Heart left ventricle (tissue), 13 donors: ENCODE measurements around the gene NSMF.

Experiments used
- CTCF ChIP-seq, 12 donors: fragments of 200-600 bp; sonication (generic) in 4 of 12; IDR thresholded peaks; one replicate each; pipeline versions ENCODE4 v1.5.0 to v1.8.0; 2018 to 2022; ENCODE audit warnings: antibody characterized with exemption in 12 of 12, mild to moderate bottlenecking in 5 of 12
- POLR2A ChIP-seq, 2 donors: fragments of 450-650 bp; IDR thresholded peaks; one replicate each; pipeline ENCODE4 v1.6.1; 2017; ENCODE audit warnings: antibody characterized with exemption in 2 of 2, mild to moderate bottlenecking in 2 of 2, moderate library complexity in 2 of 2
- donor health status: ischemic (EF 13 %, LVEDD 7.1; RV severe dilation, severe dysfunction).
- donor health status: DM: no; HTN: yes; CAD: no.
- donor health status: DM: no; HTN: no; CAD: no.
- donor health status: ischemic (EF 25% LVEDD 6.9; RV normal size, moderate dysfunction).
- donor health status: ischemic (EF 25% LVEDD 5.7; RV mildly dilated, moderate dysfunction).
- donor health status: ischemic (EF 35%, LVEDD 5.7; RV mildly dilated, moderate dysfunction).
- donor health status: nonischemic (EF 11% LVEDD 7.7; RV severe dilation, severe dysfunction).
- donor health status: DM: yes; HTN: yes; CAD: no.
- donor health status: PGD.
- donor health status: ischemic (EF 29% LVEDD 5.4; RV normal size, mild dysfunction).
- donor health status: nonischemic (EF 23%, LVEDD 6.1; RV moderate dilation, normal function).

- TF ChIP-seq CTCF (IDR thresholded peaks at IDR 0.05) = no peak
- no peak for TF ChIP-seq POLR2A (IDR thresholded peaks at IDR 0.05)
These were observed 661 bp downstream of the NSMF start for GRCh38 chr9:137458194-137459151.
